GM13977 (cell line): ENCODE data around the gene MYD88.

Source experiments
- DNase-seq: peaks from one replicate; pipeline ENCODE4 v3.0.0; 2012; ENCODE audit warnings: low spot score
- CTCF ChIP-seq: IDR thresholded peaks from 2 replicates; pipeline ENCODE4 v1.5.1; 2012; ENCODE audit warnings: mild to moderate bottlenecking, control low read depth; ENCODE audit not compliant: insufficient read depth; ENCODE audit errors: extremely low read depth, missing control alignments
- in situ Hi-C: fragments of 300-500 bp; cut with MboI; formaldehyde crosslinking; loops from one replicate; pipeline ENCODE4 v1.12.0; 2022; ENCODE audit warnings: low sequenced_read_pairs, low pct_unique_long_range_greater_than_20kb, mixed read lengths, inconsistent platforms; ENCODE audit not compliant: unreplicated experiment

The MYD88 gene

GRCh38 chr3:38168151-38169026 is 29.9 kb downstream of the MYD88 start:
- DNase-seq: no peak
- in situ Hi-C loops: no loop called here
- no peak for TF ChIP-seq CTCF

- no peak for TF ChIP-seq CTCF
- in situ Hi-C loops: no loop called here
- DNase-seq: no peak
These were observed 30.5 kb downstream of the MYD88 start for GRCh38 chr3:38169027-38169317.

- no peak for DNase-seq
- in situ Hi-C loops: no loop called here
- no peak for TF ChIP-seq CTCF
These were observed 32.3 kb downstream of the MYD88 start for GRCh38 chr3:38170722-38171121.

DNA sequence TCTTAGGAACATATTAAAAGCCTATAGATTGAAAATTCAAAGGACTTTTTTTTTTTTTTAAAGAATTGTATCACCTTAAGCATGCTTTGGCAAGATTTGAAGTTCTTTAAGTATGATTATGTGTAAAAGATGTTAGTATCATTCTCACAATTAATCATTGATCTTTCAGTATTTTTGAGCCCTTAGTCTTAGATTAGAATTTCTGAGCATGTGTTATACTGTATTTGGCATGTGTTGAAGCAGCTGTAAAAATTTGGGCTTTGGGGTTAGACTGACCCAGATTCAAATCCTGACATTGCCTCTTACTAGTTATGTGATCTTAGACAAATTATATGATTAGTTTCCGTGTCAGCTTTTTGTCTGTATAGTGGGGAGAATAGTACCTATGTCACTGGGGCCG is 33.2 kb downstream of the MYD88 start:
- no peak for TF ChIP-seq CTCF
- in situ Hi-C loops: no loop called here
- DNase-seq: no peak

DNA sequence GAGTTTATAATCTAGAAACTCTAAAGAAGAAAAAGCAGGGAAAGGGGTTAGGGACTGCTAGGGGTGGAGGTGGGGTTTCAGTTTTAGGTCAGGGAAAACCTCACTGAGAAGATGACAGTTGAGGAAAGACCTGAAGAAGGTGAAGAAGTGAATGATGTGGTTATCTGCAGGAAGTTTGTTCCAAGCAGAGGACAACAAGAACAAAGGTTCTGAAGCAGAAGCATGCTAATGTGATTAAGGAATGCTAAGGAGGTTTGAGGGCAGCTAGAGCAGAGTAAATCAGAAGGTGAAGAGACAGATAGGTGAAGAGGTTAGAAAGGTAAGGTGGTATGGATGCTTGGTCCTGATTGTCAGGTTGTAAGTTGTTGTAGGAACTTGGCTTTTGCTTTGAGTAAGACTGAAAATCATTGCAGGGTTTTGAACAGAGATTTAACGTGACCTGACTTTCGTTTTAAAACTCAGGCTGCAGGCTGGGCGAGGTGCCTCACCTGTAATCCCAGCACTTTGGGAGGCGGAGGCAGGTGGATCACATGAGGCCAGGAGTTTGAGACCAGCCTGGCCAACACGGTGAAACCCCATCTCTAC is 35.5 kb downstream of the MYD88 start:
- no peak for DNase-seq
- TF ChIP-seq CTCF: no peak
- in situ Hi-C loops: no loop called here

DNA sequence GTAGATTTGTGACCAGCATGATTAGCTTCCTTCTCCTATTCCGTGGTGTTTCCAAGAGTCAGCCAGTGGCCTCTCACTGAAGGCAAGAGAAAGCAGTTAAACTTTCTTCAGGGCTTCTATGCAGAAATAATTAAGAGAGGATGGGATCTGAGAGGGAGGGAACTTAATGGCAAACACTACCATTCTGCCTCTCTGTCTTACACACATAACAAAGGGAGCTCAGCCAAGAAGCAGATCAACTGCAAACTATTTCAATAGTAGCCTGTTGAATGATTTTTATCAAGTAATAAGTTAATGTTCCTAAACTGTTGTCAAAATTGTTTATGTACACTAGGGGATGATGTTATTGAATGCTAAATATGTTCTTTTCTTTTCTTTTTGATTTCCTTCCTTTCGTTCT is 38.7 kb downstream of the MYD88 start:
- in situ Hi-C loops: no loop called here
- no peak for DNase-seq
- no peak for TF ChIP-seq CTCF
